ENCODE measurements around the gene CTIF. TPM values are rescaled to one million over a fixed set of nuclear protein-coding genes. Genes with fewer than 3 reads are reported as not detected.

The CTIF gene
- total and polyA plus RNA-seq, 7 experiments from 2014 or later: 1.3 to 11.2 (median 2.5) TPM; not detected in 2

- Histone ChIP-seq H3K4me1 (ENCODE audit: control insufficient read depth in 2 of 2, insufficient read depth in 2 of 2, low read length in 2 of 2) (no peaks in the 10 kb centered on the region), H3K9me3 (ENCODE audit: control insufficient read depth in 2 of 3, low read length in 3 of 3) (no peaks in the 10 kb centered on the region), H3K4me3 (ENCODE audit: low read length) (no peak overlapping the region), H3K27ac (ENCODE audit: low read depth, low read length) (no peak overlapping the region), H3K27me3 (ENCODE audit: control insufficient read depth in 2 of 2, insufficient read depth in 2 of 2, low read length in 2 of 2) (no peaks in the 10 kb centered on the region), H3K36me3 (ENCODE audit: control insufficient read depth in 2 of 3, insufficient read depth in 3 of 3, low read length in 3 of 3) (no peaks in the 10 kb centered on the region)
- no peak for DNase-seq
- Mint-ChIP-seq H3K4me1 (peaks cover 0 to 15% (median 0%) of the 10 kb centered on the region in 7 donors), H3K27ac (no peak overlapping the region), H3K36me3 (no peaks in the 10 kb centered on the region), H3K27me3 (peaks cover 5 to 60% (median 22%) of the 10 kb centered on the region in 5 donors), H3K4me3 (no peak overlapping the region), H3K9me3 (peaks cover 0 to 3% (median 0%) of the 10 kb centered on the region in 11 donors)
- POLR2A ChIA-PET: no interaction called here
- intact Hi-C loops (cut with micrococcal nuclease): loop anchor here in 1 of 2 donors (5.0 kb wide), 1 partner anchor 133 kb away; no protein-coding TSS in a partner anchor
- CTCF ChIA-PET: no interaction called here
- no peak for ATAC-seq
These were observed 6.0 kb downstream of the CTIF start for GRCh38 chr18:48544661-48545415.

- ChIA-PET POLR2A (no interaction called here), CTCF (no interaction called here)
- H3K27ac Mint-ChIP-seq: no peak overlapping the region
- peaks cover 0 to 15% (median 0%) of the 10 kb centered on the region in 7 donors for H3K4me1 Mint-ChIP-seq
- Histone ChIP-seq H3K27ac (ENCODE audit: low read depth, low read length) (no peak overlapping the region), H3K9me3 (ENCODE audit: control insufficient read depth in 2 of 3, low read length in 3 of 3) (no peaks in the 10 kb centered on the region), H3K36me3 (ENCODE audit: control insufficient read depth in 2 of 3, insufficient read depth in 3 of 3, low read length in 3 of 3) (no peaks in the 10 kb centered on the region), H3K4me3 (ENCODE audit: low read length) (no peak overlapping the region), H3K27me3 (ENCODE audit: control insufficient read depth in 2 of 2, insufficient read depth in 2 of 2, low read length in 2 of 2) (no peaks in the 10 kb centered on the region), H3K4me1 (ENCODE audit: control insufficient read depth in 2 of 2, insufficient read depth in 2 of 2, low read length in 2 of 2) (no peaks in the 10 kb centered on the region)
- no peaks in the 10 kb centered on the region for H3K36me3 Mint-ChIP-seq
- peaks cover 5 to 56% (median 22%) of the 10 kb centered on the region in 5 donors for H3K27me3 Mint-ChIP-seq
- no peak overlapping the region for H3K4me3 Mint-ChIP-seq
- intact Hi-C loops (cut with micrococcal nuclease): no loop called here
- ATAC-seq: peak; percentile 36
- DNase-seq: no peak
- H3K9me3 Mint-ChIP-seq: peaks cover 0 to 3% (median 0%) of the 10 kb centered on the region in 11 donors
These were observed 7.0 kb downstream of the CTIF start for GRCh38 chr18:48545757-48546321.

DNA sequence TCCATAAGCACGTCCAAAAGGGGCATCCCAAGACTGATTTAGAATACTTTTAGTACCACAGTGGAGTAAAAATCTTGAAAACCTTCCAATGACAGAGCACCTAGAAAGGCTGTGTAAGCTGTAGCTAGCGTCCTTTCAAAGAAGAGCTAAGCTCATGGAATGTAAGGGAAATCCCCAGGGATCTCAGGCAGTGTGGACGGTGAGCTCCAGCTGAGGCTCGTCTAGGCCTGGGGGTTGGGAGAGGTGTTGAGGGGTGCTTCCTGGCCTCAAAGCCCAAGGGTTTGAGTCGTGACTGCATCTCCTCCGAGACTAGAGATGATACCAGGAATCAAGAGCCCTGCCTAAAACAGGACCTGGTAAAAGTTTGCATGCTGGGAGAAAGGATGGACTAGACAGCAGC is 7.6 kb downstream of the CTIF start:
- no peak overlapping the region for H3K4me3 Mint-ChIP-seq
- H3K36me3 Mint-ChIP-seq: no peaks in the 10 kb centered on the region
- H3K9me3 Mint-ChIP-seq: peaks cover 0 to 3% (median 0%) of the 10 kb centered on the region in 11 donors
- H3K36me3 ChIP-seq (ENCODE audit: control insufficient read depth in 2 of 3, insufficient read depth in 3 of 3, low read length in 3 of 3): no peaks in the 10 kb centered on the region
- H3K9me3 ChIP-seq (ENCODE audit: control insufficient read depth in 2 of 3, low read length in 3 of 3): no peaks in the 10 kb centered on the region
- ATAC-seq (no peak), DNase-seq (no peak)
- H3K4me1 Mint-ChIP-seq: peaks cover 0 to 13% (median 0%) of the 10 kb centered on the region in 7 donors
- peaks cover 5 to 53% (median 22%) of the 10 kb centered on the region in 5 donors for H3K27me3 Mint-ChIP-seq
- no peaks in the 10 kb centered on the region for H3K4me1 ChIP-seq (ENCODE audit: control insufficient read depth in 2 of 2, insufficient read depth in 2 of 2, low read length in 2 of 2)
- H3K27ac Mint-ChIP-seq: no peak overlapping the region
- POLR2A ChIA-PET: no interaction called here
- H3K27ac ChIP-seq (ENCODE audit: low read depth, low read length): no peak overlapping the region
- intact Hi-C loops (cut with micrococcal nuclease): no loop called here
- no peak overlapping the region for H3K4me3 ChIP-seq (ENCODE audit: low read length)
- CTCF ChIA-PET: no interaction called here
- H3K27me3 ChIP-seq (ENCODE audit: control insufficient read depth in 2 of 2, insufficient read depth in 2 of 2, low read length in 2 of 2): no peaks in the 10 kb centered on the region

- DNase-seq: no peak
- H3K27ac ChIP-seq (ENCODE audit: low read depth, low read length): no peak overlapping the region
- Mint-ChIP-seq H3K27ac (no peak overlapping the region), H3K36me3 (no peaks in the 10 kb centered on the region), H3K9me3 (peaks cover 0 to 3% (median 0%) of the 10 kb centered on the region in 11 donors), H3K4me1 (peaks cover 0 to 10% (median 0%) of the 10 kb centered on the region in 7 donors), H3K27me3 (peaks cover 5 to 42% (median 22%) of the 10 kb centered on the region in 5 donors), H3K4me3 (no peak overlapping the region)
- H3K9me3 ChIP-seq (ENCODE audit: control insufficient read depth in 2 of 3, low read length in 3 of 3): no peaks in the 10 kb centered on the region
- ATAC-seq: no peak
- no peaks in the 10 kb centered on the region for H3K27me3 ChIP-seq (ENCODE audit: control insufficient read depth in 2 of 2, insufficient read depth in 2 of 2, low read length in 2 of 2)
- ChIA-PET CTCF (no interaction called here), POLR2A (no interaction called here)
- no peak overlapping the region for H3K4me3 ChIP-seq (ENCODE audit: low read length)
- intact Hi-C loops (cut with micrococcal nuclease): no loop called here
- no peaks in the 10 kb centered on the region for H3K4me1 ChIP-seq (ENCODE audit: control insufficient read depth in 2 of 2, insufficient read depth in 2 of 2, low read length in 2 of 2)
- H3K36me3 ChIP-seq (ENCODE audit: control insufficient read depth in 2 of 3, insufficient read depth in 3 of 3, low read length in 3 of 3): no peaks in the 10 kb centered on the region
These were observed 8.7 kb downstream of the CTIF start for GRCh38 chr18:48547531-48547981.

GRCh38 chr18:48548011-48548771 is 9.4 kb downstream of the CTIF start:
- no peak for ATAC-seq
- H3K27me3 ChIP-seq (ENCODE audit: control insufficient read depth in 2 of 2, insufficient read depth in 2 of 2, low read length in 2 of 2): no peaks in the 10 kb centered on the region
- H3K27ac Mint-ChIP-seq: no peak overlapping the region

GRCh38 chr18:48548921-48549320 is 10.1 kb downstream of the CTIF start:
- no peak overlapping the region for H3K27ac ChIP-seq (ENCODE audit: low read depth, low read length)
- intact Hi-C loops (cut with micrococcal nuclease): no loop called here

More at GRCh38 chr18:48548011-48548771, 9.4 kb downstream of the CTIF start:
- Mint-ChIP-seq H3K4me3 (no peak overlapping the region), H3K36me3 (no peaks in the 10 kb centered on the region), H3K4me1 (peaks cover 0 to 6% (median 0%) of the 10 kb centered on the region in 7 donors), H3K9me3 (peaks cover 0 to 3% (median 0%) of the 10 kb centered on the region in 11 donors), H3K27me3 (peaks cover 5 to 37% (median 22%) of the 10 kb centered on the region in 5 donors)
- no peak overlapping the region for H3K4me3 ChIP-seq (ENCODE audit: low read length)
- H3K36me3 ChIP-seq (ENCODE audit: control insufficient read depth in 2 of 3, insufficient read depth in 3 of 3, low read length in 3 of 3): no peaks in the 10 kb centered on the region
- H3K4me1 ChIP-seq (ENCODE audit: control insufficient read depth in 2 of 2, insufficient read depth in 2 of 2, low read length in 2 of 2): no peaks in the 10 kb centered on the region
- no peak for DNase-seq
- H3K27ac ChIP-seq (ENCODE audit: low read depth, low read length): no peak overlapping the region
- no peaks in the 10 kb centered on the region for H3K9me3 ChIP-seq (ENCODE audit: control insufficient read depth in 2 of 3, low read length in 3 of 3)
- intact Hi-C loops (cut with micrococcal nuclease): no loop called here
- POLR2A ChIA-PET: no interaction called here
- CTCF ChIA-PET: no interaction called here

More at GRCh38 chr18:48548921-48549320, 10.1 kb downstream of the CTIF start:
- Mint-ChIP-seq H3K4me3 (no peak overlapping the region), H3K27me3 (peaks cover 2 to 33% (median 18%) of the 10 kb centered on the region in 5 donors), H3K9me3 (peaks cover 0 to 3% (median 0%) of the 10 kb centered on the region in 11 donors), H3K36me3 (no peaks in the 10 kb centered on the region), H3K27ac (no peak overlapping the region), H3K4me1 (no peaks in the 10 kb centered on the region)
- Histone ChIP-seq H3K36me3 (ENCODE audit: control insufficient read depth in 2 of 3, insufficient read depth in 3 of 3, low read length in 3 of 3) (no peaks in the 10 kb centered on the region), H3K9me3 (ENCODE audit: control insufficient read depth in 2 of 3, low read length in 3 of 3) (no peaks in the 10 kb centered on the region), H3K4me1 (ENCODE audit: control insufficient read depth in 2 of 2, insufficient read depth in 2 of 2, low read length in 2 of 2) (no peaks in the 10 kb centered on the region), H3K27me3 (ENCODE audit: control insufficient read depth in 2 of 2, insufficient read depth in 2 of 2, low read length in 2 of 2) (no peaks in the 10 kb centered on the region), H3K4me3 (ENCODE audit: low read length) (no peak overlapping the region)
- CTCF ChIA-PET: no interaction called here
- POLR2A ChIA-PET: no interaction called here
- DNase-seq: no peak
- no peak for ATAC-seq

Measured in naive thymus-derived CD4-positive, alpha-beta T cell (primary cell).